SH-SY5Y (cell line): Measurements from ENCODE around the gene MSMO1.

ENCODE experiments used
- GATA2 ChIP-seq: IDR thresholded peaks from 2 replicates; pipeline ENCODE4 v1.6.1; 2011; ENCODE audit warnings: mild to moderate bottlenecking, low read depth, low read length
- GATA3 ChIP-seq: IDR thresholded peaks from 2 replicates; pipeline ENCODE4 v1.6.1; 2011; ENCODE audit warnings: low read depth, mild to moderate bottlenecking, low read length, moderate library complexity

GRCh38 chr4:165378398-165378744, 50.9 kb downstream of the MSMO1 start:
- TF ChIP-seq GATA2 = no peak
- no peak for TF ChIP-seq GATA3
